ENCODE data around the gene KATNBL1.

KATNBL1 gene

GRCh38 chr15:34161329-34161963 is 48.5 kb downstream of the KATNBL1 start:
- ChIA-PET POLR2A (no interaction called here), CTCF (no interaction called here)
- DNase-seq (ENCODE audit: extremely low spot score) = no peak
- TF ChIP-seq HDGF (IDR thresholded peaks at IDR 0.05; ENCODE audit: borderline replicate concordance) (no peak), SP1 (IDR thresholded peaks at IDR 0.05) (no peak)

- TF ChIP-seq FOXA1 (IDR thresholded peaks at IDR 0.05) (no peak), L3MBTL2 (conservative IDR thresholded peaks at IDR 0.05) (no peak), SUZ12 (IDR thresholded peaks at IDR 0.05) (no peak), LEF1 (IDR thresholded peaks at IDR 0.05; ENCODE audit: borderline replicate concordance) (no peak), TARDBP (IDR thresholded peaks at IDR 0.05) (no peak), CTBP1 (IDR thresholded peaks at IDR 0.05; ENCODE audit: borderline replicate concordance) (no peak), NFRKB (IDR thresholded peaks at IDR 0.05) (no peak), BHLHE40 (IDR thresholded peaks at IDR 0.05; ENCODE audit: borderline replicate concordance) (no peak)
- TF ChIP-seq, protein P1, sequence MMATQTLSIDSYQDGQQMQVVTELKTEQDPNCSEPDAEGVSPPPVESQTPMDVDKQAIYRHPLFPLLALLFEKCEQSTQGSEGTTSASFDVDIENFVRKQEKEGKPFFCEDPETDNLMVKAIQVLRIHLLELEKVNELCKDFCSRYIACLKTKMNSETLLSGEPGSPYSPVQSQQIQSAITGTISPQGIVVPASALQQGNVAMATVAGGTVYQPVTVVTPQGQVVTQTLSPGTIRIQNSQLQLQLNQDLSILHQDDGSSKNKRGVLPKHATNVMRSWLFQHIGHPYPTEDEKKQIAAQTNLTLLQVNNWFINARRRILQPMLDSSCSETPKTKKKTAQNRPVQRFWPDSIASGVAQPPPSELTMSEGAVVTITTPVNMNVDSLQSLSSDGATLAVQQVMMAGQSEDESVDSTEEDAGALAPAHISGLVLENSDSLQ (IDR thresholded peaks at IDR 0.05) = no peak
- ChIA-PET POLR2A (no interaction called here), CTCF (no interaction called here)
- DNase-seq (ENCODE audit: extremely low spot score) = no peak
Observed at GRCh38 chr15:34160735-34161134, 49.2 kb downstream of the KATNBL1 start.

- ChIA-PET CTCF (no interaction called here), POLR2A (no interaction called here)
- TF ChIP-seq, protein P1 (IDR thresholded peaks at IDR 0.05) = no peak
- TF ChIP-seq L3MBTL2 (conservative IDR thresholded peaks at IDR 0.05) (no peak), TARDBP (IDR thresholded peaks at IDR 0.05) (no peak), ARNT (IDR thresholded peaks at IDR 0.05) (no peak), FOXA1 (IDR thresholded peaks at IDR 0.05) (no peak), BHLHE40 (IDR thresholded peaks at IDR 0.05; ENCODE audit: borderline replicate concordance) (no peak), LEF1 (IDR thresholded peaks at IDR 0.05; ENCODE audit: borderline replicate concordance) (no peak)
- DNase-seq (ENCODE audit: extremely low spot score) = no peak
Observed at GRCh38 chr15:34158355-34158754, 51.5 kb downstream of the KATNBL1 start.

GRCh38 chr15:34155859-34156258 is 54.0 kb downstream of the KATNBL1 start:
- TF ChIP-seq, protein P1 (IDR thresholded peaks at IDR 0.05) = no peak
- no peak for TF ChIP-seq SP1 (IDR thresholded peaks at IDR 0.05)
- TF ChIP-seq CTBP1 (IDR thresholded peaks at IDR 0.05; ENCODE audit: borderline replicate concordance) = no peak
- no peak for TF ChIP-seq ARNT (IDR thresholded peaks at IDR 0.05)
- TF ChIP-seq SUZ12 (IDR thresholded peaks at IDR 0.05) = no peak
- TF ChIP-seq L3MBTL2 (conservative IDR thresholded peaks at IDR 0.05) = no peak
- TF ChIP-seq ZNF384 (IDR thresholded peaks at IDR 0.05) = no peak
- no peak for TF ChIP-seq LEF1 (IDR thresholded peaks at IDR 0.05; ENCODE audit: borderline replicate concordance)
- no peak for TF ChIP-seq TARDBP (IDR thresholded peaks at IDR 0.05)
- no peak for TF ChIP-seq FOXK2 (IDR thresholded peaks at IDR 0.05)
- TF ChIP-seq HDGF (IDR thresholded peaks at IDR 0.05; ENCODE audit: borderline replicate concordance) = no peak
- TF ChIP-seq FOXM1 (IDR thresholded peaks at IDR 0.05; ENCODE audit: borderline replicate concordance) = no peak
- no peak for TF ChIP-seq ELF4 (IDR thresholded peaks at IDR 0.05)
- no peak for TF ChIP-seq FOXA1 (IDR thresholded peaks at IDR 0.05)
- TF ChIP-seq NFRKB (IDR thresholded peaks at IDR 0.05) = no peak
- TF ChIP-seq BHLHE40 (IDR thresholded peaks at IDR 0.05; ENCODE audit: borderline replicate concordance) = no peak
- CTCF ChIA-PET = no interaction called here
- no peak for DNase-seq (ENCODE audit: extremely low spot score)
- POLR2A ChIA-PET = no interaction called here

GRCh38 chr15:34154725-34155204 is 55.1 kb downstream of the KATNBL1 start:
- POLR2A ChIA-PET = no interaction called here
- CTCF ChIA-PET = no interaction called here
- TF ChIP-seq BHLHE40 (IDR thresholded peaks at IDR 0.05; ENCODE audit: borderline replicate concordance) = no peak
- TF ChIP-seq FOXA1 (IDR thresholded peaks at IDR 0.05) = no peak
- TF ChIP-seq, protein P1 (IDR thresholded peaks at IDR 0.05) = no peak
- TF ChIP-seq L3MBTL2 (conservative IDR thresholded peaks at IDR 0.05) = no peak
- TF ChIP-seq TARDBP (IDR thresholded peaks at IDR 0.05) = no peak
- no peak for TF ChIP-seq FOXK2 (IDR thresholded peaks at IDR 0.05)
- no peak for TF ChIP-seq SUZ12 (IDR thresholded peaks at IDR 0.05)
- TF ChIP-seq LEF1 (IDR thresholded peaks at IDR 0.05; ENCODE audit: borderline replicate concordance) = no peak
- TF ChIP-seq ELF4 (IDR thresholded peaks at IDR 0.05) = no peak
- TF ChIP-seq SP1 (IDR thresholded peaks at IDR 0.05) = no peak
- DNase-seq (ENCODE audit: extremely low spot score) = no peak

DNA sequence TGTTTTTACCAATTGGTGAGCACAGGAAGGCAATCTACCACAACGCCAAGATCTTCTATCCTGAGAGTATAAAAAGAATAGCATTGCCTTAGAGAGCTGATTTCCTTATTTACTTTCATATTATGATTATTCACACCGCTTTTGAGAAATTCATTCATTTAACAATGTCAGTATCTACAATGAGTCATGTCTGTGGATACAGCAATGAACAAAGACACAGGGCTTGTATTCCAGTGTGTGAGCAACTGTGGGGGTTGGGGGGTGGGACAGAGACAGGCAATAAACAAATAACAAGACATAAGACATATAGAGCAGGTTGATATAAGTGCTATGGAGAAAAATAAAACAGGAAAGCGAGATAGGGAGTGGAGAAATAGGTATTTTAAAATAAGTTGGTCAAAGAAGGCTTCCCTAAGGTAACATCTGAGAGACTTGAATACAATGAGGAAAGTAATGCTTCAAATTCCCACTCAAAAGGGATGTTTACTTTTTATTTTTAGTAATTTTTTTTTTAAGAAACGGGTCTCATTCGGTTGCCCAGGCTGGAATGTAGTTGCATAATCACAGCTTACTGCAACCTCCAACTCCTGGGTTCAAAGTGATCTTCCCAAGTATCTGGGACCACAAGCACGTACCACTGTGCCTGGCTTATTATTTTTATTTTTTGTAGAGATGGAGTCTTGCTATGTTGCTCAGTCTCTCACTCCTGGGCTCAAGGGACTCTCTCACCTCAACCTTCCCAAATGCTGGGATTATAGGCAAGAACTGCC is 62.3 kb downstream of the KATNBL1 start:
- no peak for TF ChIP-seq ELF4 (IDR thresholded peaks at IDR 0.05)
- TF ChIP-seq FOXK2 (IDR thresholded peaks at IDR 0.05) = no peak
- no peak for TF ChIP-seq NFRKB (IDR thresholded peaks at IDR 0.05)
- POLR2A ChIA-PET = no interaction called here
- no peak for DNase-seq (ENCODE audit: extremely low spot score)
- CTCF ChIA-PET = no interaction called here
